ENCODE measurements around the gene RAX.

RAX gene

DNA sequence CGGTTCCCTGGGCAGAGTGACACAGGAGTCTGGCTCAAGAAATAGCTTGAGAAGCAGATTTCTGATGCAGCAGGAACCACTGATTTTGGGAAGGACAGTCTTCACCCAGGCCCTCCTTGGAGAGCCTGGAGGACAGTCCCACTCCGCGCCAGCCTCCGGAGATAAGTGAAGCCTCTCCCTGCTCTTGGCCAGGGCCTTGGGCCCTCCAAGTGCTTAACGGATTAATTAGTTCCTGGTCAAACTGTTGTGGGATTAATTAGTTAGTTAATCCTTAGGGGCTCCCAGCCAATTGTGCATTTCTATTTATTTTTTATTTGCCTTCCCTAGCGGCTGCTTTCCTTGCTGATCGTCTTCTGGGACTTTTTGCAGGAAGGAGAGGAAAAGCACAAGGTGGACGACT, 25.6 kb upstream of the RAX start:
- H3K27ac Mint-ChIP-seq, result no peak overlapping the region
- peaks cover 57% of the 10 kb centered on the region for H3K27me3 Mint-ChIP-seq (ENCODE audit: low read depth, poor library complexity)
- H3K4me3 Mint-ChIP-seq, result no peak overlapping the region
- H3K9me3 Mint-ChIP-seq, result no peaks in the 10 kb centered on the region
- no peaks in the 10 kb centered on the region for H3K36me3 Mint-ChIP-seq (ENCODE audit: low read depth)
- no peaks in the 10 kb centered on the region for H3K4me1 Mint-ChIP-seq
- TF ChIP-seq, protein P1, sequence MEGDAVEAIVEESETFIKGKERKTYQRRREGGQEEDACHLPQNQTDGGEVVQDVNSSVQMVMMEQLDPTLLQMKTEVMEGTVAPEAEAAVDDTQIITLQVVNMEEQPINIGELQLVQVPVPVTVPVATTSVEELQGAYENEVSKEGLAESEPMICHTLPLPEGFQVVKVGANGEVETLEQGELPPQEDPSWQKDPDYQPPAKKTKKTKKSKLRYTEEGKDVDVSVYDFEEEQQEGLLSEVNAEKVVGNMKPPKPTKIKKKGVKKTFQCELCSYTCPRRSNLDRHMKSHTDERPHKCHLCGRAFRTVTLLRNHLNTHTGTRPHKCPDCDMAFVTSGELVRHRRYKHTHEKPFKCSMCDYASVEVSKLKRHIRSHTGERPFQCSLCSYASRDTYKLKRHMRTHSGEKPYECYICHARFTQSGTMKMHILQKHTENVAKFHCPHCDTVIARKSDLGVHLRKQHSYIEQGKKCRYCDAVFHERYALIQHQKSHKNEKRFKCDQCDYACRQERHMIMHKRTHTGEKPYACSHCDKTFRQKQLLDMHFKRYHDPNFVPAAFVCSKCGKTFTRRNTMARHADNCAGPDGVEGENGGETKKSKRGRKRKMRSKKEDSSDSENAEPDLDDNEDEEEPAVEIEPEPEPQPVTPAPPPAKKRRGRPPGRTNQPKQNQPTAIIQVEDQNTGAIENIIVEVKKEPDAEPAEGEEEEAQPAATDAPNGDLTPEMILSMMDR (IDR thresholded peaks at IDR 0.05), result no peak
- DNase-seq, result no peak

DNA sequence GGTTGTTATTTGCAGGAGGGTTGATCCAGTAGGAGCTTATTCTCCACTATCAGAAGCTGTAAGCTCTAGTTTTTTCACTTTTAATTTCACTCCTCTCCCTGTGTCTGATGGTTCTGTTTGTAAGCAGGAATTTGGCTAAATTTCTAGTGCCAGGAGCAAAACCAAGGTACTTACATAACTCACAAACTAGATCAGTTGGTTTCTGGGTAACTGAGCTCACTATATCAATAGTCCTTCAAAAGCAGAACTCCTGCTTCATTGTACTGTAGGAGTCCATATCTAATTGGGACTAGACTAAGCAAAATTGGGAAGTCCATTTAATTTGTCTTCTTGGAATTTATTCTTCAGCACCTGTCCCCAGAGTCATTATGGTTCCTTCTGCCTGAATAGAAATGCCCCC, 20.1 kb upstream of the RAX start:
- Mint-ChIP-seq H3K4me1 (no peaks in the 10 kb centered on the region), H3K36me3 (ENCODE audit: low read depth) (no peaks in the 10 kb centered on the region), H3K27ac (no peak overlapping the region), H3K4me3 (no peak overlapping the region), H3K9me3 (no peaks in the 10 kb centered on the region), H3K27me3 (ENCODE audit: low read depth, poor library complexity) (peaks cover 73% of the 10 kb centered on the region)
- TF ChIP-seq, protein P1 (IDR thresholded peaks at IDR 0.05), result no peak
- DNase-seq, result no peak

DNA sequence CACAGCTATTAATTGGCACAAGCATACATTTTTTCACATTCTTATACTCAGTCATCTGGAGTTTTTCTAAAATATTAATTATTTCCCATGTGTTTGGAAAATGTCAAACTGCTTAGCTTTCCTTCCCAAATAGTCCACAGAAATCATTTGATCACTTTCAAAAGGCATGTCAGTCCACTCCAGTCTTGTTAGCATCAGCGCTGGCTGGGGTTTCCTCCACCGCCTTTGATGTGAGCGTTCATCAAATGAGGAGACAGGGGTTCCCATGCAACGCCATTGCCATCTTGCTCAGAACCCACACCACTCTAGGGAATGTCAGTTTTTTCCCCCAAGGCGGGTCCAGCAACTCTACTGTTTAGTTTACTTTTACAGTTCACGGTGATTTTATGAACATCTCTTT, 13.1 kb upstream of the RAX start:
- no peak for DNase-seq
- Mint-ChIP-seq H3K27me3 (ENCODE audit: low read depth, poor library complexity) (peaks cover 70% of the 10 kb centered on the region), H3K9me3 (no peaks in the 10 kb centered on the region), H3K27ac (no peak overlapping the region), H3K4me3 (no peak overlapping the region), H3K4me1 (no peaks in the 10 kb centered on the region), H3K36me3 (ENCODE audit: low read depth) (no peaks in the 10 kb centered on the region)
- TF ChIP-seq, protein P1 (IDR thresholded peaks at IDR 0.05), result no peak

DNA sequence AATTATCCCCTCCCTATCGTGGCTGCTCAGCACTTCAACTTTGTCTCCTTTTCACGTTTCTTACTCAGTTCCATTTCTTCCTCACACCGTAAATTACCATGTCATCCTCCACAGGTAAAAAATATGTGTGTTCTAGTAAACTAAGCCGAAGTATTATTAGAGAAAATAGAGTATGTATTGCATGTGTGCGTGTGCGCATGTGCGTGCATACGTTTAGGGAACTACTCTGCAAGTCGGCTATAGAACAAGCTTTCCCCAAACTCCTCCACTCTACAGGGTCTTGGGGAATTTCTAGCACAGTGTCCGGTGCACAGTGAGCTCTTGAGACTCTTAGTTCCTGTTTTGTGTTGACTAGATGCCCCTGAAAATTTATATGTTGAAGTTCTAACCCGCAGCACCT, 9.1 kb upstream of the RAX start:
- H3K9me3 Mint-ChIP-seq, result no peaks in the 10 kb centered on the region
- no peaks in the 10 kb centered on the region for H3K36me3 Mint-ChIP-seq (ENCODE audit: low read depth)
- TF ChIP-seq, protein P1 (IDR thresholded peaks at IDR 0.05), result no peak
- DNase-seq, result no peak
- H3K4me3 Mint-ChIP-seq, result no peak overlapping the region
- H3K27ac Mint-ChIP-seq, result no peak overlapping the region
- H3K4me1 Mint-ChIP-seq, result no peaks in the 10 kb centered on the region
- peaks cover 93% of the 10 kb centered on the region for H3K27me3 Mint-ChIP-seq (ENCODE audit: low read depth, poor library complexity)

DNA sequence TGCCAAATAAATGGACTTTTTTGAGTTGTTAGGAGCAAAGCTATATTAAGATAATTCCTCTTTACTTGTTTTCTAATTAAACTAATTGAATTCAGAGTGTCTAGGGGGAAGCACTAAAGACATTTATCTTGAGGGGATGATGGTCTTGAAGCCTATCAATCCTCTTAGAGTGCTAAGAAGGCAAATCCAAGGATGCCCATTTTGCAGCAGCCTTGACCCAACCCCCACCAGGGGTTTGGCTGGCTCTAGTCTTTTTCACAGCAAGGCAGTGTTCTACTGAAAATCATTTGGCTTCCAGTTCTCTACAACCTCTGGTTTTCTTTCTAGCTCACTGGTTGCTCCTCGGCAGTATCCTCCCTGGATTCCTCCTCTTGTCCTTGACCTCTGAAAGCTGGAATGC, 6.5 kb upstream of the RAX start:
- Mint-ChIP-seq H3K27me3 (ENCODE audit: low read depth, poor library complexity) (peaks cover 100% of the 10 kb centered on the region), H3K4me3 (no peak overlapping the region), H3K9me3 (no peaks in the 10 kb centered on the region), H3K27ac (no peak overlapping the region), H3K36me3 (ENCODE audit: low read depth) (no peaks in the 10 kb centered on the region), H3K4me1 (no peaks in the 10 kb centered on the region)
- TF ChIP-seq, protein P1 (IDR thresholded peaks at IDR 0.05), result no peak
- DNase-seq, result no peak

DNA sequence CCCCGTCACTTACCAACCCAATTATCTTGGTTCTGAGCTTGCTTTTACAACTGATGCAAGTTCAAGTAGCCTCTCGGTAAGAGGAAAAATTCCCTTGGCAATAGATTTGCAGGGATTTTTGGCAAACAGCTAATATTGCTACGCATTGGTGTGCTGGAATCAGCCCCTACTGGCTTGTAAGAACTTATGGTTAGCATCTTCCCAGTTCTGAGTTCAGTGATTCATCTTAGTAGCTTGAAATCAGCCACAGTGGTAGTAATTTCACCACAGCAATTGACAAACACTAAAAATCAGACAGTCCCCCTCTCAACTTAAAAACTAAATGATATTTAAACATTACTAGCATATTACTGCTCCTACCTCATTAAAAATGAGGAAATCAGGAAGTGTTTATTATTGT, 5.9 kb upstream of the RAX start:
- H3K4me1 Mint-ChIP-seq, result no peaks in the 10 kb centered on the region
- H3K36me3 Mint-ChIP-seq (ENCODE audit: low read depth), result no peaks in the 10 kb centered on the region
- no peak overlapping the region for H3K27ac Mint-ChIP-seq
- DNase-seq, result no peak
- H3K27me3 Mint-ChIP-seq (ENCODE audit: low read depth, poor library complexity), result peaks cover 100% of the 10 kb centered on the region
- H3K4me3 Mint-ChIP-seq, result no peak overlapping the region
- H3K9me3 Mint-ChIP-seq, result no peaks in the 10 kb centered on the region
- TF ChIP-seq, protein P1 (IDR thresholded peaks at IDR 0.05), result no peak
